H9 (cell line): ENCODE results near the gene ELANE. TPM values are rescaled to one million over a fixed set of nuclear protein-coding genes. Genes with fewer than 3 reads are reported as not detected.

Source experiments
- DNase-seq: peaks from one replicate; pipeline ENCODE4 v3.0.0-alpha.2; 2017
- H2AFZ ChIP-seq: one replicate; pipeline ENCODE4 v1.6.1; 2013; ENCODE audit warnings: mild to moderate bottlenecking, low read length, control low read depth, moderate library complexity
- H2AK5ac ChIP-seq: 2 replicates; pipeline ENCODE4 v1.6.1; 2013; ENCODE audit warnings: low read length, control low read depth, mixed read lengths; ENCODE audit not compliant: insufficient read length
- H2BK120ac ChIP-seq: one replicate; pipeline ENCODE4 v1.6.1; 2013; ENCODE audit warnings: low read depth, mild to moderate bottlenecking, low read length, control low read depth, inconsistent platforms; ENCODE audit not compliant: poor library complexity, severe bottlenecking
- H2BK12ac ChIP-seq: 2 replicates; pipeline ENCODE4 v1.6.1; 2013; ENCODE audit warnings: low read length, control low read depth, mixed read lengths, low read depth; ENCODE audit not compliant: insufficient read length
- H2BK15ac ChIP-seq: 2 replicates; pipeline ENCODE4 v1.6.1; 2013; ENCODE audit warnings: low read depth, low read length, control low read depth
- H2BK20ac ChIP-seq: one replicate; pipeline ENCODE4 v1.6.1; 2013; ENCODE audit warnings: low read depth, mild to moderate bottlenecking, low read length, control low read depth, inconsistent platforms; ENCODE audit not compliant: poor library complexity, severe bottlenecking
- H2BK5ac ChIP-seq: 2 replicates; pipeline ENCODE4 v1.6.1; 2013; ENCODE audit warnings: low read length, control low read depth, mixed read lengths; ENCODE audit not compliant: insufficient read length
- H3K14ac ChIP-seq: 2 replicates; pipeline ENCODE4 v1.6.1; 2013; ENCODE audit warnings: low read length, control low read depth; ENCODE audit not compliant: insufficient read depth
- H3K18ac ChIP-seq: 2 replicates; pipeline ENCODE4 v1.6.1; 2013; ENCODE audit warnings: low read depth, mild to moderate bottlenecking, mixed read lengths, low read length, control low read depth; ENCODE audit not compliant: insufficient read length
- H3K23ac ChIP-seq: 2 replicates; pipeline ENCODE4 v1.6.1; 2013; ENCODE audit warnings: low read length, control low read depth, mixed read lengths, low read depth; ENCODE audit not compliant: insufficient read length
- H3K23me2 ChIP-seq: 2 replicates; pipeline ENCODE4 v1.6.1; 2013; ENCODE audit warnings: low read depth, mild to moderate bottlenecking, mixed read lengths, low read length, control low read depth; ENCODE audit not compliant: insufficient read length, poor library complexity, severe bottlenecking
- H3K27ac ChIP-seq: 2 replicates; pipeline ENCODE4 v1.5.1; 2013; ENCODE audit warnings: low read length, control low read depth, mixed read lengths, low read depth; ENCODE audit not compliant: insufficient read length
- H3K27me3 ChIP-seq: 2 replicates; pipeline ENCODE4 v1.6.1; 2013; ENCODE audit warnings: low read length, control low read depth, inconsistent platforms; ENCODE audit not compliant: insufficient read depth
- H3K4ac ChIP-seq: 2 replicates; pipeline ENCODE4 v1.6.1; 2013; ENCODE audit warnings: low read depth, mild to moderate bottlenecking, control low read depth, inconsistent platforms, low read length, moderate library complexity
- H3K4me1 ChIP-seq: 2 replicates; pipeline ENCODE4 v1.6.1; 2013; ENCODE audit warnings: low read length, control low read depth, inconsistent platforms; ENCODE audit not compliant: insufficient read depth
- H3K4me2 ChIP-seq: 2 replicates; pipeline ENCODE4 v1.6.1; 2013; ENCODE audit warnings: low read length, control low read depth, mixed read lengths; ENCODE audit not compliant: insufficient read length, insufficient read depth
- H3K56ac ChIP-seq: 2 replicates; pipeline ENCODE4 v1.6.1; 2013; ENCODE audit warnings: low read depth, mild to moderate bottlenecking, mixed read lengths, low read length, control low read depth; ENCODE audit not compliant: insufficient read length
- H3K79me1 ChIP-seq: 2 replicates; pipeline ENCODE4 v1.6.1; 2013; ENCODE audit warnings: low read depth, mild to moderate bottlenecking, moderate library complexity, low read length, control low read depth, inconsistent platforms; ENCODE audit not compliant: insufficient read depth, poor library complexity, severe bottlenecking
- H3K79me2 ChIP-seq: 2 replicates; pipeline ENCODE4 v1.6.1; 2013; ENCODE audit warnings: low read length, control low read depth, inconsistent platforms; ENCODE audit not compliant: insufficient read depth
- H3K9ac ChIP-seq: 2 replicates; pipeline ENCODE4 v1.6.1; 2013; ENCODE audit warnings: low read length, control low read depth, mixed read lengths; ENCODE audit not compliant: insufficient read length; ENCODE audit errors: extremely low read depth
- H3K9me3 ChIP-seq: one replicate; pipeline ENCODE4 v1.6.1; 2013; ENCODE audit warnings: low read depth, low read length, inconsistent platforms; ENCODE audit not compliant: control insufficient read depth
- H3T11ph ChIP-seq: one replicate; pipeline ENCODE4 v1.6.1; 2013; ENCODE audit warnings: mild to moderate bottlenecking, low read length, control low read depth, inconsistent platforms
- H4K20me1 ChIP-seq: one replicate; pipeline ENCODE4 v1.6.1; 2013; ENCODE audit not compliant: control insufficient read depth, insufficient read length, insufficient read depth
- H4K5ac ChIP-seq: 2 replicates; pipeline ENCODE4 v1.6.1; 2013; ENCODE audit warnings: low read depth, mild to moderate bottlenecking, mixed read lengths, low read length, control low read depth; ENCODE audit not compliant: insufficient read length
- H4K8ac ChIP-seq: replicated peaks from 2 replicates; pipeline ENCODE4 v1.6.1; 2013; ENCODE audit warnings: low read length, control low read depth, mixed read lengths, low read depth; ENCODE audit not compliant: insufficient read length
- H4K91ac ChIP-seq: 2 replicates; pipeline ENCODE4 v1.6.1; 2013; ENCODE audit warnings: low read depth, mild to moderate bottlenecking, moderate library complexity, mixed read lengths, low read length, control low read depth; ENCODE audit not compliant: insufficient read length
- H3K27ac Mint-ChIP-seq, 3 experiments: 2 replicates in 2 of 3; 3 replicates in 1 of 3; pipeline ENCODE4 v1.8.0; 2020 to 2021; ENCODE audit warnings: mixed read lengths in 3 of 3, mild to moderate bottlenecking in 1 of 3, moderate library complexity in 1 of 3
- H3K27me3 Mint-ChIP-seq: 2 replicates; pipeline ENCODE4 v1.8.0; 2021; ENCODE audit warnings: low read depth, mild to moderate bottlenecking, moderate library complexity, mixed read lengths
- H3K36me3 Mint-ChIP-seq, 3 experiments: 2 replicates in 2 of 3; 3 replicates in 1 of 3; pipeline ENCODE4 v1.8.0; 2020 to 2021; ENCODE audit warnings: low read depth in 3 of 3, mixed read lengths in 3 of 3; ENCODE audit not compliant: insufficient read depth in 1 of 3
- H3K4me1 Mint-ChIP-seq, 2 experiments: 2 replicates each; pipeline ENCODE4 v1.8.0; 2020; ENCODE audit warnings: mixed read lengths in 2 of 2
- H3K4me3 Mint-ChIP-seq, 2 experiments: 2 replicates in 1 of 2; 3 replicates in 1 of 2; pipeline ENCODE4 v1.8.0; 2020 to 2021; ENCODE audit warnings: mild to moderate bottlenecking in 2 of 2, mixed read lengths in 2 of 2, moderate library complexity in 1 of 2
- H3K9me3 Mint-ChIP-seq, 2 experiments: 2 replicates in 1 of 2; 3 replicates in 1 of 2; pipeline ENCODE4 v1.8.0; 2020; ENCODE audit warnings: mild to moderate bottlenecking in 2 of 2, mixed read lengths in 2 of 2, moderate library complexity in 1 of 2
- CTCF ChIP-seq: fragments of 200-600 bp; sonication (generic); conservative IDR thresholded peaks from 3 replicates; pipeline ENCODE4 v1.8.0; 2021; ENCODE audit warnings: antibody characterized with exemption, mild to moderate bottlenecking
- WGBS: extraction: QIAGEN DNeasy Blood & Tissue Kit; methylation state at CpG from one replicate; pipeline ENCODE4 v1.1.7; 2013; ENCODE audit warnings: missing lambda C conversion rate, low lambda C conversion rate, mixed read lengths; ENCODE audit not compliant: insufficient read length; ENCODE audit errors: extremely low coverage; 5-methylcytosine and 5-hydroxymethylcytosine counted together
- total RNA-seq: library from RNA; stranded (reverse); gene quantifications from 2 replicates; pipeline ENCODE4 v1.2.1, GENCODE V29; 2021

The ELANE gene
- total RNA-seq, 1 experiment from 2014 or later = not detected

- Histone ChIP-seq H3T11ph (no peak overlapping the region), H3K18ac (no peak overlapping the region), H3K4me1 (no peaks in the 10 kb centered on the region), H4K5ac (no peak overlapping the region), H2BK15ac (no peak overlapping the region), H2BK5ac (no peak overlapping the region), H4K8ac (no peak overlapping the region), H4K20me1 (no peaks in the 10 kb centered on the region), H3K14ac (no peak overlapping the region), H2AK5ac (no peak overlapping the region), H3K9me3 (no peaks in the 10 kb centered on the region), H3K79me2 (no peaks in the 10 kb centered on the region), H2BK12ac (no peak overlapping the region), H3K27ac (no peak overlapping the region), H3K4me2 (no peak overlapping the region), H3K4ac (no peak overlapping the region), H3K56ac (no peak overlapping the region), H3K9ac (no peak overlapping the region), H3K79me1 (no peaks in the 10 kb centered on the region), H3K27me3 (no peaks in the 10 kb centered on the region; the same call in 1 of the 2 replicates), H3K23me2 (no peaks in the 10 kb centered on the region), H2BK20ac (no peak overlapping the region), H2AFZ (no peak overlapping the region), H2BK120ac (no peak overlapping the region), H3K23ac (no peak overlapping the region), H4K91ac (no peak overlapping the region)
- peaks cover 0 to 2% of the 10 kb centered on the region in 2 experiments; a peak in 2 of 5 replicates for H3K9me3 Mint-ChIP-seq
- no peak for DNase-seq
- no peak overlapping the region for H3K4me3 Mint-ChIP-seq
- no peaks in the 10 kb centered on the region for H3K36me3 Mint-ChIP-seq
- peaks cover 27% of the 10 kb centered on the region for H3K27me3 Mint-ChIP-seq
- TF ChIP-seq CTCF = no peak
- WGBS = no CpG with 5 or more reads among the region's 6 CpGs
- H3K27ac Mint-ChIP-seq = no peak overlapping the region
- H3K4me1 Mint-ChIP-seq = no peaks in the 10 kb centered on the region
These were observed 2.4 kb downstream of the ELANE start for GRCh38 chr19:854549-854948.
